Measurements from ENCODE around the gene SLC31A1. TPM values are rescaled to one million over a fixed set of nuclear protein-coding genes. Genes with fewer than 3 reads are reported as not detected.

The SLC31A1 gene
- total and polyA plus RNA-seq, 2 of the 13 experiments (the other 11 are each of a cell fraction or from before 2014, with no cell fraction given) = 62.9 to 70.0 TPM

DNA sequence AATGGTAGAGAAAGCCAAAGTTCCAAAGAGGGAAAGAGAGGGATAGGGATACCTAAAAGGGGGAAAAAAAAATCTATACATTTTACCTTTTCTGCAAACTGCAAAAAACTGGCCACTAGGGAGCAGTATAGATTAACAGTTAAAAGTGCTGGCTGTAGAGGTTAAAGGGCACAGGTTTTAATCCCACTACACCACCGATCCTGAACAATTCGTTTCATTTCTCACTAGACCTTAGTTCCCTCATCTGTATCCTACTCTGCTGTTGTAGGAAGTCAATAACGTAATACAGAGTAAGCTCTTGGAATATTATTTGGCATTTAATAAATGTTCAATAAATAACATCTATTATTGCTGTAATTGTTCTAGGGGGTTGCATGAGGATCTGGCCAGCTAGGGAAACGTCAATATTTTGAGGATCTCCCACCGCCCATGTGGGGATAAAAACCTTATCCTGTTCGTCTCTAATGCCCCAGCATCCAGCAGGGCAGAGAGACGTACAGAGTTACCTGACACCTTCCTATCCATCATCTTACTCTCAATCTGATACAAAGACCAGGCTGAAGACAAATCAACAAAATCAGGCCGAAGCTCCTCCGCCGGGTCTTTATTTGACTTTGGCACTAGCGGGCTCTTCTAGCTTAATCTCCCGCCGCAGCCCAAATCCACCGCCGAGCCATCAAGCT, 53.3 kb downstream of the SLC31A1 start (continued):
- TF ChIP-seq, protein P1, sequence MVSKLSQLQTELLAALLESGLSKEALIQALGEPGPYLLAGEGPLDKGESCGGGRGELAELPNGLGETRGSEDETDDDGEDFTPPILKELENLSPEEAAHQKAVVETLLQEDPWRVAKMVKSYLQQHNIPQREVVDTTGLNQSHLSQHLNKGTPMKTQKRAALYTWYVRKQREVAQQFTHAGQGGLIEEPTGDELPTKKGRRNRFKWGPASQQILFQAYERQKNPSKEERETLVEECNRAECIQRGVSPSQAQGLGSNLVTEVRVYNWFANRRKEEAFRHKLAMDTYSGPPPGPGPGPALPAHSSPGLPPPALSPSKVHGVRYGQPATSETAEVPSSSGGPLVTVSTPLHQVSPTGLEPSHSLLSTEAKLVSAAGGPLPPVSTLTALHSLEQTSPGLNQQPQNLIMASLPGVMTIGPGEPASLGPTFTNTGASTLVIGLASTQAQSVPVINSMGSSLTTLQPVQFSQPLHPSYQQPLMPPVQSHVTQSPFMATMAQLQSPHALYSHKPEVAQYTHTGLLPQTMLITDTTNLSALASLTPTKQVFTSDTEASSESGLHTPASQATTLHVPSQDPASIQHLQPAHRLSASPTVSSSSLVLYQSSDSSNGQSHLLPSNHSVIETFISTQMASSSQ (IDR thresholded peaks at IDR 0.05; ENCODE audit: low read depth) = no peak
- TF ChIP-seq, protein P1 (CRISPR knock-in tag; IDR thresholded peaks at IDR 0.05; ENCODE audit: borderline replicate concordance) = no peak
- TF ChIP-seq, protein P2, sequence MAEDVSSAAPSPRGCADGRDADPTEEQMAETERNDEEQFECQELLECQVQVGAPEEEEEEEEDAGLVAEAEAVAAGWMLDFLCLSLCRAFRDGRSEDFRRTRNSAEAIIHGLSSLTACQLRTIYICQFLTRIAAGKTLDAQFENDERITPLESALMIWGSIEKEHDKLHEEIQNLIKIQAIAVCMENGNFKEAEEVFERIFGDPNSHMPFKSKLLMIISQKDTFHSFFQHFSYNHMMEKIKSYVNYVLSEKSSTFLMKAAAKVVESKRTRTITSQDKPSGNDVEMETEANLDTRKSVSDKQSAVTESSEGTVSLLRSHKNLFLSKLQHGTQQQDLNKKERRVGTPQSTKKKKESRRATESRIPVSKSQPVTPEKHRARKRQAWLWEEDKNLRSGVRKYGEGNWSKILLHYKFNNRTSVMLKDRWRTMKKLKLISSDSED (CRISPR knock-in tag; IDR thresholded peaks at IDR 0.05) = no peak
- no peak for TF ChIP-seq ZNF788 (CRISPR knock-in tag; IDR thresholded peaks at IDR 0.05; ENCODE audit: borderline replicate concordance)
- TF ChIP-seq BCL6 (CRISPR knock-in tag; IDR thresholded peaks at IDR 0.05) = no peak
- TF ChIP-seq SRF (IDR thresholded peaks at IDR 0.05; ENCODE audit: low read depth, low read length) = peak; percentile 27; the same call in 1 of the 2 replicates
- no peak for TF ChIP-seq NCOA5 (CRISPR knock-in tag; IDR thresholded peaks at IDR 0.05)
- no peak for TF ChIP-seq MAFF (IDR thresholded peaks at IDR 0.05; ENCODE audit: low read depth, low read length)
- TF ChIP-seq, protein P3, sequence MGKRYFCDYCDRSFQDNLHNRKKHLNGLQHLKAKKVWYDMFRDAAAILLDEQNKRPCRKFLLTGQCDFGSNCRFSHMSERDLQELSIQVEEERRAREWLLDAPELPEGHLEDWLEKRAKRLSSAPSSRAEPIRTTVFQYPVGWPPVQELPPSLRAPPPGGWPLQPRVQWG (CRISPR knock-in tag; IDR thresholded peaks at IDR 0.05; ENCODE audit: borderline replicate concordance, low read depth) = no peak
- TF ChIP-seq BRCA1 (CRISPR knock-in tag; IDR thresholded peaks at IDR 0.05) = no peak
- TF ChIP-seq, protein P4, sequence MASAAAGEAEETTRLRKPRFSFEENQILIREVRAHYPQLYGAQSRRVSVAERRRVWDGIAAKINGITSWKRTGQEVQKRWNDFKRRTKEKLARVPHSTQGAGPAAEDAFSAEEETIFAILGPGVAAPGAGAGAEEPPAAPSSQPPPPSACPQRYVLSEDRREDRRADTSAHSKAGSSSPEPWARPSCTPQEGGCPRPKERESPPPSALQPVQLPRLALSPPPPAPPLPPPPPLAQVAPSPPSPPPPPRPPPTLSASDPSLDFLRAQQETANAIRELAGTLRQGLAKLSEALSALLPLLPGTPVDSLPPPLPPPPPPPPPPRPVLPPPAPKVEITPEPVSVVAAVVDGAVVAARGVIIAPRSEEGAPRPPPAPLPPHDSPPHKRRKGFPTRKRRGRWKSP (CRISPR knock-in tag; IDR thresholded peaks at IDR 0.05) = no peak
- TF ChIP-seq RAD21 (CRISPR knock-in tag; IDR thresholded peaks at IDR 0.05) = peak; percentile 38; the same call in 1 of the 2 replicates
- peak; percentile 80 for TF ChIP-seq PITX1 (CRISPR knock-in tag; IDR thresholded peaks at IDR 0.05)
- TF ChIP-seq, protein P5, sequence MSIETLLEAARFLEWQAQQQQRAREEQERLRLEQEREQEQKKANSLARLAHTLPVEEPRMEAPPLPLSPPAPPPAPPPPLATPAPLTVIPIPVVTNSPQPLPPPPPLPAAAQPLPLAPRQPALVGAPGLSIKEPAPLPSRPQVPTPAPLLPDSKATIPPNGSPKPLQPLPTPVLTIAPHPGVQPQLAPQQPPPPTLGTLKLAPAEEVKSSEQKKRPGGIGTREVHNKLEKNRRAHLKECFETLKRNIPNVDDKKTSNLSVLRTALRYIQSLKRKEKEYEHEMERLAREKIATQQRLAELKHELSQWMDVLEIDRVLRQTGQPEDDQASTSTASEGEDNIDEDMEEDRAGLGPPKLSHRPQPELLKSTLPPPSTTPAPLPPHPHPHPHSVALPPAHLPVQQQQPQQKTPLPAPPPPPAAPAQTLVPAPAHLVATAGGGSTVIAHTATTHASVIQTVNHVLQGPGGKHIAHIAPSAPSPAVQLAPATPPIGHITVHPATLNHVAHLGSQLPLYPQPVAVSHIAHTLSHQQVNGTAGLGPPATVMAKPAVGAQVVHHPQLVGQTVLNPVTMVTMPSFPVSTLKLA (IDR thresholded peaks at IDR 0.05) = no peak
- peak; percentile 70 for TF ChIP-seq PPARG (CRISPR knock-in tag; conservative IDR thresholded peaks at IDR 0.05)
- peak; percentile 54; the same call in 1 of the 2 replicates for TF ChIP-seq ZMAT3 (CRISPR knock-in tag; conservative IDR thresholded peaks at IDR 0.05)
- TF ChIP-seq, protein P6, sequence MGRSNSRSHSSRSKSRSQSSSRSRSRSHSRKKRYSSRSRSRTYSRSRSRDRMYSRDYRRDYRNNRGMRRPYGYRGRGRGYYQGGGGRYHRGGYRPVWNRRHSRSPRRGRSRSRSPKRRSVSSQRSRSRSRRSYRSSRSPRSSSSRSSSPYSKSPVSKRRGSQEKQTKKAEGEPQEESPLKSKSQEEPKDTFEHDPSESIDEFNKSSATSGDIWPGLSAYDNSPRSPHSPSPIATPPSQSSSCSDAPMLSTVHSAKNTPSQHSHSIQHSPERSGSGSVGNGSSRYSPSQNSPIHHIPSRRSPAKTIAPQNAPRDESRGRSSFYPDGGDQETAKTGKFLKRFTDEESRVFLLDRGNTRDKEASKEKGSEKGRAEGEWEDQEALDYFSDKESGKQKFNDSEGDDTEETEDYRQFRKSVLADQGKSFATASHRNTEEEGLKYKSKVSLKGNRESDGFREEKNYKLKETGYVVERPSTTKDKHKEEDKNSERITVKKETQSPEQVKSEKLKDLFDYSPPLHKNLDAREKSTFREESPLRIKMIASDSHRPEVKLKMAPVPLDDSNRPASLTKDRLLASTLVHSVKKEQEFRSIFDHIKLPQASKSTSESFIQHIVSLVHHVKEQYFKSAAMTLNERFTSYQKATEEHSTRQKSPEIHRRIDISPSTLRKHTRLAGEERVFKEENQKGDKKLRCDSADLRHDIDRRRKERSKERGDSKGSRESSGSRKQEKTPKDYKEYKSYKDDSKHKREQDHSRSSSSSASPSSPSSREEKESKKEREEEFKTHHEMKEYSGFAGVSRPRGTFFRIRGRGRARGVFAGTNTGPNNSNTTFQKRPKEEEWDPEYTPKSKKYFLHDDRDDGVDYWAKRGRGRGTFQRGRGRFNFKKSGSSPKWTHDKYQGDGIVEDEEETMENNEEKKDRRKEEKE (IDR thresholded peaks at IDR 0.05) = no peak
- TF ChIP-seq STAG1 (CRISPR knock-in tag; IDR thresholded peaks at IDR 0.05) = peak; percentile 65
- TF ChIP-seq CEBPB (IDR thresholded peaks at IDR 0.05; ENCODE audit: borderline replicate concordance, low read depth, low read length) = no peak

Measured in HepG2 (cell line).